GM23338 (cell line): ENCODE data around the gene PRMT5. TPM values are rescaled to one million over a fixed set of nuclear protein-coding genes. Genes with fewer than 3 reads are reported as not detected.
"Not testable (repeated sequence)": the region's sequence is repeated elsewhere in the genome, so short reads cannot be mapped to it uniquely, and the experiment has no call there.

Experiments used
- ATAC-seq: fragments of 200-7000 bp; cut with Tn5 transposase; 3 replicates; pipeline ENCODE4 v1.9.1; 2020
- DNase-seq: peaks from one replicate; pipeline ENCODE4 v3.0.0-alpha.2; 2015; ENCODE audit warnings: low spot score
- H2AFZ ChIP-seq: fragments of 200-600 bp; sonication (generic); 2 replicates; pipeline ENCODE4 v1.8.0; 2016; ENCODE audit warnings: antibody characterized with exemption, mild to moderate bottlenecking, moderate library complexity
- H3F3A ChIP-seq: fragments of 200-600 bp; sonication (generic); replicated peaks from 2 replicates; pipeline ENCODE4 v1.8.0; 2017; ENCODE audit warnings: antibody characterized with exemption, mixed run types, low read depth
- H3K27ac ChIP-seq: fragments of 200-600 bp; sonication (generic); 2 replicates; pipeline ENCODE4 v1.6.1; 2016; ENCODE audit warnings: low read depth
- H3K27me3 ChIP-seq: fragments of 200-600 bp; sonication (generic); 2 replicates; pipeline ENCODE4 v1.8.0; 2016; ENCODE audit warnings: mild to moderate bottlenecking, mixed run types, moderate library complexity; ENCODE audit not compliant: insufficient read depth
- H3K36me3 ChIP-seq: fragments of 200-600 bp; sonication (generic); 2 replicates; pipeline ENCODE4 v1.8.0; 2016; ENCODE audit warnings: mild to moderate bottlenecking; ENCODE audit not compliant: insufficient read depth
- H3K4me1 ChIP-seq: fragments of 200-600 bp; sonication (generic); 2 replicates; pipeline ENCODE4 v1.8.0; 2016; ENCODE audit warnings: mild to moderate bottlenecking, moderate library complexity; ENCODE audit not compliant: insufficient read depth
- H3K4me2 ChIP-seq: fragments of 200-600 bp; sonication (generic); 2 replicates; pipeline ENCODE4 v1.7.1; 2017; ENCODE audit warnings: mixed run types
- H3K4me3 ChIP-seq: fragments of 200-600 bp; sonication (generic); 2 replicates; pipeline ENCODE4 v1.6.1; 2016; ENCODE audit warnings: mixed run types
- H3K79me2 ChIP-seq: fragments of 200-600 bp; sonication (generic); replicated peaks from 2 replicates; pipeline ENCODE4 v1.8.0; 2017; ENCODE audit warnings: mild to moderate bottlenecking; ENCODE audit not compliant: insufficient read depth
- H3K9me2 ChIP-seq: fragments of 200-600 bp; sonication (generic); 2 replicates; pipeline ENCODE4 v1.8.0; 2017; ENCODE audit not compliant: insufficient read depth
- H4K20me1 ChIP-seq: fragments of 200-600 bp; sonication (generic); replicated peaks from 2 replicates; pipeline ENCODE4 v1.8.0; 2017; ENCODE audit warnings: mild to moderate bottlenecking; ENCODE audit not compliant: insufficient read depth
- H3K27ac Mint-ChIP-seq: 2 replicates; pipeline ENCODE4 v1.8.0; 2020; ENCODE audit warnings: inconsistent platforms, mild to moderate bottlenecking, moderate library complexity, mixed read lengths
- H3K27me3 Mint-ChIP-seq: 3 replicates; pipeline ENCODE4 v1.8.0; 2022; ENCODE audit warnings: low read depth, mild to moderate bottlenecking, moderate library complexity, mixed read lengths, inconsistent platforms; ENCODE audit not compliant: insufficient read depth, poor library complexity
- H3K36me3 Mint-ChIP-seq: 3 replicates; pipeline ENCODE4 v1.8.0; 2021; ENCODE audit warnings: low read depth, mild to moderate bottlenecking, inconsistent platforms, moderate library complexity, mixed read lengths
- H3K4me1 Mint-ChIP-seq: 3 replicates; pipeline ENCODE4 v1.8.0; 2020; ENCODE audit warnings: mild to moderate bottlenecking, inconsistent platforms, mixed read lengths
- H3K4me3 Mint-ChIP-seq: 3 replicates; pipeline ENCODE4 v1.8.0; 2021; ENCODE audit warnings: moderate library complexity, mild to moderate bottlenecking, inconsistent platforms, mixed read lengths
- H3K9me3 Mint-ChIP-seq: 3 replicates; pipeline ENCODE4 v1.8.0; 2020; ENCODE audit warnings: moderate library complexity, mild to moderate bottlenecking, inconsistent platforms, mixed read lengths
- EZH2 ChIP-seq: fragments of 200-600 bp; sonication (generic); IDR thresholded peaks from one replicate; pipeline ENCODE4 v1.8.0; 2017; ENCODE audit warnings: antibody characterized with exemption, mild to moderate bottlenecking, low read depth; ENCODE audit not compliant: unreplicated experiment
- JUNB ChIP-seq: IDR thresholded peaks from one replicate; pipeline ENCODE4 v1.6.1; 2016; ENCODE audit warnings: antibody characterized with exemption; ENCODE audit not compliant: unreplicated experiment
- ZNF114 ChIP-seq: fragments of 250-450 bp; sonication (Bioruptor Pico); IDR thresholded peaks from 2 replicates; pipeline ENCODE4 v1.5.0; 2020; ENCODE audit warnings: mild to moderate bottlenecking, moderate library complexity
- polyA plus RNA-seq: library from polyadenylated mRNA; unstranded; fragments of >200 nt; fragmentation: Nextera tagmentation; extraction: Ambion mirVana; gene quantifications from 2 replicates; pipeline ENCODE4 v1.2.1, GENCODE V29; 2016
- total RNA-seq: library from RNA; depleted of rRNA; stranded (reverse); fragments of >200 nt; shearing (Covaris generic); gene quantifications from 2 replicates; pipeline ENCODE4 v1.2.3, GENCODE V29; 2014
- TF ChIP-seq, protein P1 (sequence below): IDR thresholded peaks from 2 replicates; pipeline ENCODE4 v1.6.1; 2016; ENCODE audit warnings: antibody characterized with exemption
- TF ChIP-seq, protein P2 (sequence below): fragments of 250-450 bp; sonication (Bioruptor Pico); IDR thresholded peaks from 2 replicates; pipeline ENCODE4 v1.5.0; 2020; ENCODE audit warnings: mild to moderate bottlenecking, moderate library complexity

Gene PRMT5
- total and polyA plus RNA-seq, 2 experiments from 2014 or later = 68.8 to 124 TPM

DNA sequence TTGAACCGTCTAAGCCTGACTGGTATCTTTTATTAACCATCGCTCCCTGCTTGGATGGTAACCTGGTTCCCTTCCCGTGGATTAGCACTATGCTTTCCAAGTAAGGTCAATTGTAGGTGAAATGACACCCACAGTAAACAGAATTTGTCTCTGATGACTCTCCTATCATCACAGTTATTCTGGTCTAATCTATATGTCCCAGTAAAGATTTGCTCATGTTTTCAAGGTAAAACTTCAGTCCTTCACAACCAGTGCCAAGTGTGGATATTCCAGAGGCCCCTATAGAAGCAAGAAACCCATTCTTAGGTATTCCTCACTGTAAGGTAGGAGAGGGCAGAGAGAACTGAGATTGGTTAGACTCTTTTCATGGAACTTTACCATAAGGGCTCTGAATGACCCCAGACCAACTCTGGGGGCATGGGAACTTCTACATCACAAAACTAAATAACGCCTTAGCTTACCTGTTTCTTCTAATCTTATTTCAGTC is 37.6 kb upstream of the PRMT5 start (continued):
- TF ChIP-seq, protein P1, sequence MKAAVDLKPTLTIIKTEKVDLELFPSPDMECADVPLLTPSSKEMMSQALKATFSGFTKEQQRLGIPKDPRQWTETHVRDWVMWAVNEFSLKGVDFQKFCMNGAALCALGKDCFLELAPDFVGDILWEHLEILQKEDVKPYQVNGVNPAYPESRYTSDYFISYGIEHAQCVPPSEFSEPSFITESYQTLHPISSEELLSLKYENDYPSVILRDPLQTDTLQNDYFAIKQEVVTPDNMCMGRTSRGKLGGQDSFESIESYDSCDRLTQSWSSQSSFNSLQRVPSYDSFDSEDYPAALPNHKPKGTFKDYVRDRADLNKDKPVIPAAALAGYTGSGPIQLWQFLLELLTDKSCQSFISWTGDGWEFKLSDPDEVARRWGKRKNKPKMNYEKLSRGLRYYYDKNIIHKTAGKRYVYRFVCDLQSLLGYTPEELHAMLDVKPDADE = no peak
- no peak for TF ChIP-seq EZH2

DNA sequence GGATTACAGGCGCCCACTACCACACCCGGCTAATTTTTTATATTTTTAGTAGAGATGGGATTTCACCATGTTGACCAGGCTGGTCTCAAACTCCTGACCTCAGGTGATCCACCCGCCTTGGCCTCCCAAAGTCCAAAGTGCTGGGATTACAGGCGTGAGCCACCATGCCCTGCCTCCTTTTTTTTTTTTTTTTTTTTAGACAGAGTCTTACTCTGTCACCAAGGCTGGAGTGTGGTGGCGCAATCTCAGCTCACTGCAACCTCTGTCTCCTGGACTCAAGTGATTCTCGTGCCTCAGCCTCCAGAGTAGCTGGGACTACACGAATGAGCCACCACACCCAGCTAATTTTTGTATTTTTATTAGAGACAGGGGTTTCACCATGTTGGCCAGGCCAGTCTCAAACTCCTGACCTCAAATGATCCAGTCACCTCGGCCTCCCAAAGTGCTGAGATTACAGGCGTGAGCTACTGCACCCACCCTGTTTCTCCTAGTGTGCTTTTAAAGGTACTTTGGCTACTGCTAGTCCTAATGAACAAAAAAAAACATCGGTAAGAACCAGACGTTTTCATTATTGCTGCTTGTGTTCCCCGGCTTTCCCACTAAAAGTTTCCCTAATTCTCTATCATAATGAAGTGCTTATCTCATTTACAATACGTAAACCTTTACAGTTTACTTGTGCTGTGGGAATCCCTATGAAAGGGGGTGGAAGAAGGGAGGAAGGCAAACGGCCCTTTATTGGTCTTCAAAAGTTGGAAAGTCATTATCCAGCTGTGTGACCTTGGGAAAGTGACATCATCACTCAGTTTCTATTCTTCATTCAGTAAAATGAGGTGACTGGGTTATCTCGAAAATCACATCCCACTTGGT is 37.0 kb upstream of the PRMT5 start:
- DNase-seq, H3F3A ChIP-seq, H3K9me2 ChIP-seq, H3K9me3 Mint-ChIP-seq, H3K4me2 ChIP-seq, H3K27ac Mint-ChIP-seq, H4K20me1 ChIP-seq, H3K27me3 Mint-ChIP-seq, H3K4me3 ChIP-seq, H3K27me3 ChIP-seq, H3K4me1 Mint-ChIP-seq, H3K4me1 ChIP-seq, ATAC-seq, H3K79me2 ChIP-seq, H3K4me3 Mint-ChIP-seq, H3K36me3 ChIP-seq, H2AFZ ChIP-seq: not testable (repeated sequence)
- H3K36me3 Mint-ChIP-seq = peaks cover 22% of the 10 kb centered on the region
- peak overlapping the region; percentile 45; the same call in 1 of the 2 replicates for H3K27ac ChIP-seq

GRCh38 chr14:22962061-22962676 is 33.0 kb upstream of the PRMT5 start:
- Histone ChIP-seq H3K9me2 (peaks cover 2% of the 10 kb centered on the region; the same call in 1 of the 2 replicates), H2AFZ (no peak overlapping the region), H3K4me1 (0 out of 2 replicates have a peak, but pooled peaks cover 4% of the 10 kb centered on the region), H3K4me2 (no peak overlapping the region), H3K4me3 (no peak overlapping the region), H4K20me1 (no peaks in the 10 kb centered on the region), H3K36me3 (no peaks in the 10 kb centered on the region), H3K27me3 (no peaks in the 10 kb centered on the region), H3K27ac (no peak overlapping the region), H3F3A (no peaks in the 10 kb centered on the region; the same call in 1 of the 2 replicates), H3K79me2 (no peaks in the 10 kb centered on the region)
- Mint-ChIP-seq H3K36me3 (no peaks in the 10 kb centered on the region), H3K9me3 (peaks cover 2% of the 10 kb centered on the region; the same call in 1 of the 3 replicates), H3K4me3 (no peak overlapping the region), H3K27me3 (peaks cover 4% of the 10 kb centered on the region), H3K4me1 (no peaks in the 10 kb centered on the region), H3K27ac (no peak overlapping the region)
- DNase-seq = no peak
- ATAC-seq = no peak
- TF ChIP-seq ZNF114 (CRISPR knock-in tag) (0 out of 2 replicates have a peak, but pooled peaks have one; percentile 80), JUNB (no peak)
- TF ChIP-seq, protein P2, sequence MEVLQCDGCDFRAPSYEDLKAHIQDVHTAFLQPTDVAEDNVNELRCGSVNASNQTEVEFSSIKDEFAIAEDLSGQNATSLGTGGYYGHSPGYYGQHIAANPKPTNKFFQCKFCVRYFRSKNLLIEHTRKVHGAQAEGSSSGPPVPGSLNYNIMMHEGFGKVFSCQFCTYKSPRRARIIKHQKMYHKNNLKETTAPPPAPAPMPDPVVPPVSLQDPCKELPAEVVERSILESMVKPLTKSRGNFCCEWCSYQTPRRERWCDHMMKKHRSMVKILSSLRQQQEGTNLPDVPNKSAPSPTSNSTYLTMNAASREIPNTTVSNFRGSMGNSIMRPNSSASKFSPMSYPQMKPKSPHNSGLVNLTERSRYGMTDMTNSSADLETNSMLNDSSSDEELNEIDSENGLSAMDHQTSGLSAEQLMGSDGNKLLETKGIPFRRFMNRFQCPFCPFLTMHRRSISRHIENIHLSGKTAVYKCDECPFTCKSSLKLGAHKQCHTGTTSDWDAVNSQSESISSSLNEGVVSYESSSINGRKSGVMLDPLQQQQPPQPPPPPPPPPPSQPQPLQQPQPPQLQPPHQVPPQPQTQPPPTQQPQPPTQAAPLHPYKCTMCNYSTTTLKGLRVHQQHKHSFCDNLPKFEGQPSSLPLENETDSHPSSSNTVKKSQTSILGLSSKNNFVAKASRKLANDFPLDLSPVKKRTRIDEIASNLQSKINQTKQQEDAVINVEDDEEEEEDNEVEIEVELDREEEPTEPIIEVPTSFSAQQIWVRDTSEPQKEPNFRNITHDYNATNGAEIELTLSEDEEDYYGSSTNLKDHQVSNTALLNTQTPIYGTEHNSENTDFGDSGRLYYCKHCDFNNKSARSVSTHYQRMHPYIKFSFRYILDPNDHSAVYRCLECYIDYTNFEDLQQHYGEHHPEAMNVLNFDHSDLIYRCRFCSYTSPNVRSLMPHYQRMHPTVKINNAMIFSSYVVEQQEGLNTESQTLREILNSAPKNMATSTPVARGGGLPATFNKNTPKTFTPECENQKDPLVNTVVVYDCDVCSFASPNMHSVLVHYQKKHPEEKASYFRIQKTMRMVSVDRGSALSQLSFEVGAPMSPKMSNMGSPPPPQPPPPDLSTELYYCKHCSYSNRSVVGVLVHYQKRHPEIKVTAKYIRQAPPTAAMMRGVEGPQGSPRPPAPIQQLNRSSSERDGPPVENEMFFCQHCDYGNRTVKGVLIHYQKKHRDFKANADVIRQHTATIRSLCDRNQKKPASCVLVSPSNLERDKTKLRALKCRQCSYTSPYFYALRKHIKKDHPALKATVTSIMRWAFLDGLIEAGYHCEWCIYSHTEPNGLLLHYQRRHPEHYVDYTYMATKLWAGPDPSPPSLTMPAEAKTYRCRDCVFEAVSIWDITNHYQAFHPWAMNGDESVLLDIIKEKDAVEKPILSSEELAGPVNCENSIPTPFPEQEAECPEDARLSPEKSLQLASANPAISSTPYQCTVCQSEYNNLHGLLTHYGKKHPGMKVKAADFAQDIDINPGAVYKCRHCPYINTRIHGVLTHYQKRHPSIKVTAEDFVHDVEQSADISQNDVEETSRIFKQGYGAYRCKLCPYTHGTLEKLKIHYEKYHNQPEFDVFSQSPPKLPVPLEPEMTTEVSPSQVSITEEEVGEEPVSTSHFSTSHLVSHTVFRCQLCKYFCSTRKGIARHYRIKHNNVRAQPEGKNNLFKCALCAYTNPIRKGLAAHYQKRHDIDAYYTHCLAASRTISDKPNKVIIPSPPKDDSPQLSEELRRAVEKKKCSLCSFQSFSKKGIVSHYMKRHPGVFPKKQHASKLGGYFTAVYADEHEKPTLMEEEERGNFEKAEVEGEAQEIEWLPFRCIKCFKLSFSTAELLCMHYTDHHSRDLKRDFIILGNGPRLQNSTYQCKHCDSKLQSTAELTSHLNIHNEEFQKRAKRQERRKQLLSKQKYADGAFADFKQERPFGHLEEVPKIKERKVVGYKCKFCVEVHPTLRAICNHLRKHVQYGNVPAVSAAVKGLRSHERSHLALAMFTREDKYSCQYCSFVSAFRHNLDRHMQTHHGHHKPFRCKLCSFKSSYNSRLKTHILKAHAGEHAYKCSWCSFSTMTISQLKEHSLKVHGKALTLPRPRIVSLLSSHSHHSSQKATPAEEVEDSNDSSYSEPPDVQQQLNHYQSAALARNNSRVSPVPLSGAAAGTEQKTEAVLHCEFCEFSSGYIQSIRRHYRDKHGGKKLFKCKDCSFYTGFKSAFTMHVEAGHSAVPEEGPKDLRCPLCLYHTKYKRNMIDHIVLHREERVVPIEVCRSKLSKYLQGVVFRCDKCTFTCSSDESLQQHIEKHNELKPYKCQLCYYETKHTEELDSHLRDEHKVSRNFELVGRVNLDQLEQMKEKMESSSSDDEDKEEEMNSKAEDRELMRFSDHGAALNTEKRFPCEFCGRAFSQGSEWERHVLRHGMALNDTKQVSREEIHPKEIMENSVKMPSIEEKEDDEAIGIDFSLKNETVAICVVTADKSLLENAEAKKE = no peak
